ENCODE data around the gene SIRPD.

GRCh38 chr20:1486566-1486965, 70.9 kb downstream of the SIRPD start:
- TF ChIP-seq CTCF (IDR thresholded peaks at IDR 0.05; ENCODE audit: poor library complexity, severe bottlenecking), result no peak
- no peak for TF ChIP-seq POLR2AphosphoS5 (IDR thresholded peaks at IDR 0.05)
- no peak for TF ChIP-seq EP300 (conservative IDR thresholded peaks at IDR 0.05; ENCODE audit: poor library complexity, severe bottlenecking)
- TF ChIP-seq EZH2 (IDR thresholded peaks at IDR 0.05; ENCODE audit: borderline replicate concordance, insufficient read depth, low read length, poor library complexity, severe bottlenecking), result no peak
- no peak for TF ChIP-seq RAD21 (conservative IDR thresholded peaks at IDR 0.05)
- no peak for TF ChIP-seq MXI1 (conservative IDR thresholded peaks at IDR 0.05; ENCODE audit: poor library complexity, severe bottlenecking)

All from neural cell (in vitro differentiated cells).